ENCODE results near the gene PTX3. TPM values are rescaled to one million over a fixed set of nuclear protein-coding genes. Genes with fewer than 3 reads are reported as not detected.

Gene PTX3
- total RNA-seq, 1 donor from 2014 or later, result 618 TPM

- DNase-seq (ENCODE audit: low spot score), result no peak
Observed at GRCh38 chr3:157471064-157471463, 34.4 kb downstream of the PTX3 start.

- DNase-seq (ENCODE audit: low spot score), result no peak
Observed at GRCh38 chr3:157472648-157473047, 36.0 kb downstream of the PTX3 start.

- no peak for DNase-seq (ENCODE audit: low spot score)
Observed at GRCh38 chr3:157475921-157476414, 39.3 kb downstream of the PTX3 start.

- DNase-seq (ENCODE audit: low spot score), result no peak
Observed at GRCh38 chr3:157477441-157477840, 40.8 kb downstream of the PTX3 start.

- DNase-seq (ENCODE audit: low spot score), result no peak
Observed at GRCh38 chr3:157479464-157480243, 43.0 kb downstream of the PTX3 start.

GRCh38 chr3:157487339-157487738 lies 50.7 kb downstream of the PTX3 start:
- no peak for DNase-seq (ENCODE audit: low spot score)

- no peak for DNase-seq (ENCODE audit: low spot score)
Observed at GRCh38 chr3:157488144-157488543, 51.5 kb downstream of the PTX3 start.

GRCh38 chr3:157491136-157491535 lies 54.5 kb downstream of the PTX3 start:
- DNase-seq (ENCODE audit: low spot score), result no peak

Other genes with a start within 250 kb of the PTX3 start
- gene VEPH1, start 66.6 kb downstream of the PTX3 start, total RNA-seq, result 2.8 TPM

Measured in mesenteric fat pad (tissue), 1 donor.